Measurements from ENCODE around the gene LDB2.

GRCh38 chr4:16505267-16505666 is 393.2 kb downstream of the LDB2 start:
- TF ChIP-seq POLR2A (IDR thresholded peaks at IDR 0.05) (no peak), CTCF (IDR thresholded peaks at IDR 0.05) (no peak)
